Stimulated activated CD8-positive, alpha-beta memory T cell treated with anti-CD3 and anti-CD28 coated beads, Interleukin-15, amount 100 ng/mL, for 24 hours (primary cell): ENCODE data around the gene BSPRY.
"Not testable (repeated sequence)": the region's sequence is repeated elsewhere in the genome, so short reads cannot be mapped to it uniquely, and the experiment has no call there.

Source experiments
- DNase-seq: peaks from one replicate; pipeline ENCODE4 v3.0.0-alpha.2; 2020; ENCODE audit warnings: low read depth

Gene BSPRY

GRCh38 chr9:113341712-113342410 lies 7.5 kb upstream of the BSPRY start:
- DNase-seq = no peak

GRCh38 chr9:113343732-113344231 lies 5.6 kb upstream of the BSPRY start:
- no peak for DNase-seq

DNA sequence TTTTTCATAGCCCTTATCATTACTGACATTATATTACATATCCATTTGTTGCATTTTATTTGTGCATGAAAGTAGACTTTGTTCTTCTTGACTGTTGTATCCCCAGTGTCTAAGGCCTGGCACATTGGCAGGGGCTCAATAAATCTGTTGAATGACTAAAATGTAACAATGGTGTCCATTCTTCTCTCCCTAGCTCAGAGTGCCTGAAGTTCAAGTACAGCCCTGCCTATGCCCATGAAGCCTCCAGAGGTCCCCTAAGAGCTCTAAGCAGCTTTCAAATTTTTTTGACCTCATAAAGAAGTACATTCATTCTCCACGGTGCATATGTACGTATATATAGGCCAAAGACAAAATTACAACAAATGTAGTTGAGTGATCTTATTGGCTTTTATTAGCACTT lies 4.2 kb upstream of the BSPRY start:
- DNase-seq = no peak

- DNase-seq = no peak
Measured at GRCh38 chr9:113345671-113346070, 3.7 kb upstream of the BSPRY start.

- DNase-seq = no peak
Measured at GRCh38 chr9:113348437-113348836, 904 bp upstream of the BSPRY start.

DNA sequence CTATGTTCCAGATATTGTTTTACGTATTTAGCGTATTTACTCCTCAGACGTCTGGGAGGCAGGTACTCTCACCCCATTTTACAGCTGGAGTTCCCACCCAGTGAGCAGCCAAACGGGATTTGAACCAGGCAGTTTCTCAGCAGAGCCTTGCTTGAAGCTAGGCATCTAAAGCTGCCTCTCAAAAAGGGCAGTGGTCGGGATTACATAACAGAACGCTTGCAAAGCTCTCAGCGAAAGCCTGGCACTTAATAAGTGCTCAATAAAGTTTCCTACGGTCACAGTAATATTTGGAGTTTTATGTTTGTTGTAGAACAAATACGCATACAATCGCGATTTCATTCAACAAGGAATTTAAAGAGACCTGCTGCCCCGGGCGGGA lies 286 bp upstream of the BSPRY start:
- DNase-seq = no peak

DNA sequence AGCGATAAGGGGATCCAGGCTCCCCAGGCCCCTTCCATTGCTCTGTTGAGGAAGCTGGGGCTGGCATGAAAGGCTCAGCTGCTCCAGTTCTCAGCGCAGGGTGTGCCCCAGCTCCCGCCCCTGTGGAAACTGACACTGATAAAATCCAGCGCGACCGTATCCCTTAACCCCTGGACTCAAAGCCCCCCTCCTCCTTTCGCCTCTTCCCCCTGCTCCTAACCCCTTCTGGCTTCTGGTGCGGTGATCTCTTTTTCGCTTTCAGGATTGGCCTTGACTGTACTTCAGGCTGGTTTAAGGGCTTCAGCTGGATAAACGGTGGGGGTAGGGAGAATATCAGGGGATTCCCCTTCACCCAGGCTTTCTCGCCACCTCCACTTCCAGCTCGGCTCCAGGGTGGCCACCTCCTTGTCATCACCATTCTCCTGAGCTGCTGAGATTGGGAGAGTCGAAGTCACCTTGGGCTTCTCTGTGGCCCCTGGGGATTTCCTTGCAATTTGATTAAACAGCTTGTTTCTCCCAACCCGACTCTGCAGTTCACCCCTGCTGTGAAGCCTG lies 843 bp downstream of the BSPRY start:
- no peak for DNase-seq

- DNase-seq = no peak
Measured at GRCh38 chr9:113350937-113351336, 1.6 kb downstream of the BSPRY start.

- DNase-seq = no peak
Measured at GRCh38 chr9:113352006-113352405, 2.7 kb downstream of the BSPRY start.

DNA sequence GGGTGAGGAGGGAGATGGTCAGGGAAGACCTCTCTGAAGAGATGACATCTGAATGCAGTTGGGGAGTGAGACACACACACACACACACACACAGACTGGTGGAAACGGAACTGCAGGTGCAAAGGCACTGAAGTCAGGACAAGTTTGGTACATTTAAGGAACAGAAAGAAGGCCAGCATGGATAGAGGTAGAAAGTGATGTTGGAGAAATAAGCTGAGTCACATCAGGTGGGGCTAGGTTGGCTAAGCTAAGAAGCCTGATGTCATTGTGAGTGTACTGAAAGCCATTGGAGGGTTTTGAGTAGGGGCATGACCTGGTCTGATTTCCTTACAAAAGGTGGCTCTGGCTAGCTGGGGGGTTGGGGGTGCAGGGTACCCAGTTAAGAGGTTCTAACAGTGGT lies 3.1 kb downstream of the BSPRY start:
- DNase-seq = no peak

- no peak for DNase-seq
Measured at GRCh38 chr9:113355040-113355596, 5.8 kb downstream of the BSPRY start.

- no peak for DNase-seq
Measured at GRCh38 chr9:113356686-113357292, 7.4 kb downstream of the BSPRY start.

DNA sequence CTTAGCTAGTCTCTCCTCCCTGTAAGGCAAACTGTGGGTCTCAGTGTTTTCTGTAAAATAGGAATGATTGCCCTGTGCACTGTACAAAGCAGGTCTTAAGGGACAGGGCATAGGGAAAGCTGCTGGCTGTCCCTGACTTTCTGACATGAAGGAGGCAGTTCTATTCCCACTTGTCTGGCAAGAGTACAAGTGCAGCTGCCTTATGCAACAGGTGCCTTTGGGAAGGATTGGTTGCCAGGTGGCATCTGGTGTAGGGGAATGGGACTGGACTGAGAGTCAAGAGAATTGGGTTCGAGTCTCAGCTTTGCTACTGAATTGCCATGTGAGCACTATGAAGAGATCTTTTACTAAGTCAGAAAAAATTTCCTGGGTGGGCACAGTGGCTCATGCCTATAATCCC lies 10.0 kb downstream of the BSPRY start:
- DNase-seq = no peak

- no peak for DNase-seq
Measured at GRCh38 chr9:113360242-113360842, 11.0 kb downstream of the BSPRY start.

DNA sequence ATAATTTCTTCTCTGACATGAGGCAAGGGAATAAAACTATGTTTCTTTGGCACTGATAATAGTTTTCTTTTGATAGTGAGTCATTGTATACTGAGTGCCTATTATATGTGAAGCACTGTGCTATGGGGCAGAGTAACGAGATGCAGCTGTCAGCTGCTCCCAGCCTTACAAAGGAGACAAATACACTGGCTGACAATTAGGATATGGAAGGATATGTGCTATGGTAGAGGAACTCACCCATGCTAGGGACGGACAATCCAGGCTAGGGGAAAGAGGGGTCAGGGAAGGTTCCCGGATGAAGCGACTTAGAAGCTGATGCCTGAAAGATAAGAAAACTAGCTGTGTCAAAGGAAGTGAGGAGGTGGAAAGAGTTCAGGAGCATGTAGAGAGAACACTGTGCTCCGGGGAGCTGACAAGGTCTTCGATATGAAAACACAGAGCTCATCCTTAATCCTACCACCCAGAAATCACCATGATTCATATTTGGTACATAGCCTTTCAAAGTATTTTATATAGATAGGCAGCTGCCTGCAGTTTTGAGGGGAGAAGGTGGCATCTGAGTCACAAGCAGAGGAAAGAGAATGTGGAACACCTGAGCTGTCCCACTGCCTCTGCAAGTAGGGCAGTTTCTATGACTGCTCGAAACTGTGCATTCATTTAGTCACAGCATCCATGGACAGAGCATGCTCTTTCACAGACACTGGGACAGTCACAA lies 12.1 kb downstream of the BSPRY start:
- DNase-seq = no peak

- DNase-seq = no peak
Measured at GRCh38 chr9:113363336-113363735, 14.0 kb downstream of the BSPRY start.

DNA sequence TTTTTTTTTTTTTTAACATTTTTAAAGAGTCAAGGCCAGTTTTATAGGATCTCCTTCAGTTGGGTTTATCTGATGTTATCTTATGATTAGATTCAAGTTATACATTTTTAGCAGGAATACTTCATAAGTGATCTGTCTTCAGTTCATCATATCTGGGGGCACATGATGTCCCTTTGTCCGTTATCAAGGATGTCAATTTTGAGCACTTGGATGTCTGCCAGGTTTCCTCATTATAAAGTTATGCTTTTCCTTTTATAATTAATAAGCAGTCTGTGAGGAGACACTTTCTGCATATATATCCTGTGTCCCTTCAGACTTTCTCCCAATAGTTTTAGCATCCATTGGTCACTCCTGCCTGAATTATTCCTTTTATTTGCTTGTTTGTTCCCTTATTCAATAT lies 15.6 kb downstream of the BSPRY start:
- no peak for DNase-seq

GRCh38 chr9:113365652-113366051 lies 16.3 kb downstream of the BSPRY start:
- DNase-seq = not testable (repeated sequence)

- no peak for DNase-seq
Measured at GRCh38 chr9:113368348-113368981, 19.1 kb downstream of the BSPRY start.

GRCh38 chr9:113368982-113369854 lies 19.9 kb downstream of the BSPRY start:
- DNase-seq = no peak

DNA sequence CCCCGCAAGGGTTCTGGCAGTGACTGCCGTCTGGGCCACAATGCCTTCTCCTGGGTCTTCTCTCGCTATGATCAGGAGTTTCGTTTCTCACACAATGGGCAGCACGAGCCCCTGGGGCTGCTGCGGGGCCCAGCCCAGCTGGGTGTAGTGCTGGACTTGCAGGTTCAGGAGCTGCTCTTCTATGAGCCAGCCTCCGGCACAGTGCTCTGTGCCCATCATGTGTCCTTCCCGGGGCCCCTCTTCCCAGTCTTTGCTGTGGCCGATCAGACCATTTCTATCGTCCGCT lies 20.5 kb downstream of the BSPRY start:
- no peak for DNase-seq
